Mesodermal cell (in vitro differentiated cells): ENCODE data around the gene WNT4.
A peak's percentile ranks its signal among the peaks of the same experiment; 100 is the strongest.
"Not testable (repeated sequence)": the region's sequence is repeated elsewhere in the genome, so short reads cannot be mapped to it uniquely, and the experiment has no call there.

Experiments used
- H3K27ac ChIP-seq: 2 replicates; pipeline ENCODE4 v1.7.0; 2013; ENCODE audit warnings: mild to moderate bottlenecking, low read depth, low read length, moderate library complexity; ENCODE audit not compliant: severe bottlenecking
- H3K36me3 ChIP-seq: 2 replicates; pipeline ENCODE4 v1.7.1; 2013; ENCODE audit warnings: mild to moderate bottlenecking, low read length, moderate library complexity; ENCODE audit not compliant: control insufficient read depth, insufficient read depth
- H3K4me1 ChIP-seq: one replicate; pipeline ENCODE4 v1.7.1; 2013; ENCODE audit warnings: mild to moderate bottlenecking, low read length; ENCODE audit not compliant: insufficient read depth, control insufficient read depth, poor library complexity, severe bottlenecking
- H3K4me3 ChIP-seq: 2 replicates; pipeline ENCODE4 v1.7.0; 2013; ENCODE audit warnings: low read length, control low read depth, mild to moderate bottlenecking; ENCODE audit not compliant: insufficient read depth, poor library complexity, severe bottlenecking; ENCODE audit errors: extremely low read depth
- H3K9me3 ChIP-seq: 2 replicates; pipeline ENCODE4 v1.7.1; 2013; ENCODE audit warnings: mild to moderate bottlenecking, low read length, moderate library complexity; ENCODE audit not compliant: control insufficient read depth
- WGBS, 2 experiments: methylation state at CpG; one replicate each; pipeline ENCODE4 v1.1.5; 2013; ENCODE audit warnings: missing lambda C conversion rate in 2 of 2; ENCODE audit not compliant: insufficient coverage in 2 of 2; 5-methylcytosine and 5-hydroxymethylcytosine counted together

The WNT4 gene

DNA sequence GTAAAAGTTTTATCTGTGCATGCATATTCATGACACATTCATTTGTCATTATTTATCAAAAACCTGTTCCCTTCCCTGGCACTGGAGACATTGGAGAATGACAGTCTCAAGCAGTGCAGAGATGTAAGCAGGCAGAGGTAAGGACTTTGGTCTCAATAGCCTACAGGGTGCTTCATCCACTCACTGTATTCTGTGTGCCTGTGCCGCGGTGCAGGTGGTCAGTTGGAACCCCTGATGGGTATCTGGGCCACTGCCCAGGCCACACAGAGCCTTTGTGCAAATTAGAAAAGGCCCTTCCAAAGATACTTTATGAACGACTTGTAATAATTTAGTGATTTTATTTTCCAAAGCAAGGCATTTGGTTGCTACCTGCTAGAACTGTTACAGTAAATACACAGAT is 46.4 kb downstream of the WNT4 start:
- peaks cover 88% of the 10 kb centered on the region for H3K36me3 ChIP-seq
- H3K4me3 ChIP-seq, result no peak overlapping the region
- peaks cover 18% of the 10 kb centered on the region for H3K4me1 ChIP-seq
- WGBS, 2 experiments, result 100% methylated on average over 2 of the region's 3 CpGs
- no peaks in the 10 kb centered on the region for H3K9me3 ChIP-seq
- H3K27ac ChIP-seq, result no peak overlapping the region

- H3K4me1 ChIP-seq, result peaks cover 20% of the 10 kb centered on the region
- peaks cover 88% of the 10 kb centered on the region for H3K36me3 ChIP-seq
- H3K9me3 ChIP-seq, result no peaks in the 10 kb centered on the region
- H3K27ac ChIP-seq, result no peak overlapping the region
- WGBS, 2 experiments, result 80 to 100% methylated on average over 1 to 2 of the region's 5 CpGs
- H3K4me3 ChIP-seq, result no peak overlapping the region
These were observed 46.9 kb downstream of the WNT4 start for GRCh38 chr1:22096036-22096435.

DNA sequence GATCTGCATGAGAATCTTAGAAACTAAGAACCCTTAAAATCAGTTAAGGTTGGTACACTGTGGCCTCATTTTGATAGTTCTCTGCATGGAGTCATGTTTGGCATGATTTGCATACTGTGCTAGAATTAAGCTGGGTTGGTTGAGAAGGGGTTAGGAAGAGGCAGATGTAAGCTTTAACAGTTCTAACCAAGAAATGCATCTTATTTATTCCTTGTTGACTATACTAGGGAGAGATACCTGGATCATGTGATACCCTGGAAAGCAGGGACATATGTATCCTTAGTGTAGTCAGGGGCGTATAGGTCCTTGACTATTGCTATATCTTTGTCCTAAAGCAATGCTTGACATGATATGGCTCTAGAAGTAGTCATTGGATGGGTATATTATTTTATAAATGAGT is 49.4 kb downstream of the WNT4 start:
- 80 to 100% methylated on average over 1 of the region's 1 CpG for WGBS, 2 experiments
- peaks cover 78% of the 10 kb centered on the region for H3K36me3 ChIP-seq
- H3K4me1 ChIP-seq, result peaks cover 42% of the 10 kb centered on the region
- no peak overlapping the region for H3K27ac ChIP-seq
- no peaks in the 10 kb centered on the region for H3K9me3 ChIP-seq
- H3K4me3 ChIP-seq, result no peak overlapping the region

GRCh38 chr1:22092026-22092768 is 50.7 kb downstream of the WNT4 start:
- Histone ChIP-seq H3K36me3 (peaks cover 78% of the 10 kb centered on the region), H3K4me1 (peaks cover 47% of the 10 kb centered on the region)
- not testable (repeated sequence) for H3K27ac ChIP-seq, H3K4me3 ChIP-seq, H3K9me3 ChIP-seq
- 43 to 71% methylated on average over 1 of the region's 3 CpGs for WGBS, 2 experiments

DNA sequence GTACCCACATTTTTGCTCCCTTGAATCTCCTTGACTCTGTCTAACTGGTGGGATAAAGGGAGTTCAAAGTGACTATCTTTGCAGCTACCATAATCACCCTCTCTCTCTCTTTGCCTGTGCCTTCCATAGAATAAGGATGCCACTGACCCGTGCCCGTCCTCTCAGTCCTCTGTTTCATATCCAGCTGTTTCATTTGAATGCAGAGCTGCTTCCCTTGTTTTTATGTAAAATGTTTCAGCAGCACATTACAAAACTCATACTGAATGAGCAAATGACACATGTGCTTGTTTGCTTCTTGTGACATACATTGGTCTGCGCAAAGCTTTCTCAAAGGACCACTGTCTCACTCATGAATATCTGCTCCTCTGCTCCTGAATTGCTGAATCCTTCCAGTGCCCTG is 52.0 kb downstream of the WNT4 start:
- Histone ChIP-seq H3K4me3 (no peak overlapping the region), H3K36me3 (peaks cover 78% of the 10 kb centered on the region), H3K27ac (no peak overlapping the region), H3K4me1 (peaks cover 47% of the 10 kb centered on the region), H3K9me3 (no peaks in the 10 kb centered on the region)
- WGBS, 2 experiments, result 65 to 70% methylated on average over 2 to 3 of the region's 3 CpGs

GRCh38 chr1:22089787-22090186 is 53.1 kb downstream of the WNT4 start:
- H3K36me3 ChIP-seq, result peaks cover 77% of the 10 kb centered on the region
- WGBS, 2 experiments, result 14% methylated on average over 1 of the region's 6 CpGs; no CpG with 5 or more reads in 1 of the 2 experiments
- H3K4me3 ChIP-seq, result no peak overlapping the region
- peak overlapping the region; percentile 50 for H3K27ac ChIP-seq
- peaks cover 43% of the 10 kb centered on the region for H3K4me1 ChIP-seq
- no peaks in the 10 kb centered on the region for H3K9me3 ChIP-seq

DNA sequence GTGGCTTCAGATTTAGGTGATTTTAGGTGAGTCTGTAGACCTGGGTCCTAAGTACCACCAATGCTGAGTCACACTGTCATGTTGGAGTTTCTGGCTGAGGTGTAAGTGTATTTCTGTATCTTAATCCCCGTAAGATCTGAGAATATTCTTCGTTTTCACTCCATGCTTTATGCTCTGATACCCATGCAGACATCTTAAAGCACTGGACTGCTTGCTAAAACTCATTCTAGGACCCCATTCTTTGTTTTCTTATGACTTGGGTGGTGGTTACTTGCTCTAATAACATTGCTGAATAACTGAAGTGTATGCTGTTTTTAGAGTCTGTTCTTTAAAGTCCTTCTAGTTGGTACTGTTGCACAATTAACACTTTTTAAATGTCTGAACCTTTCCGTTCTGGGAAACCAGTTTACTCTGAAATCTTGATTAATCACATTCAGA is 53.7 kb downstream of the WNT4 start:
- Histone ChIP-seq H3K4me3 (no peak overlapping the region), H3K9me3 (no peaks in the 10 kb centered on the region), H3K27ac (peak overlapping the region; percentile 50), H3K36me3 (peaks cover 76% of the 10 kb centered on the region), H3K4me1 (peaks cover 43% of the 10 kb centered on the region)
- 80 to 90% methylated on average over 2 of the region's 3 CpGs for WGBS, 2 experiments

DNA sequence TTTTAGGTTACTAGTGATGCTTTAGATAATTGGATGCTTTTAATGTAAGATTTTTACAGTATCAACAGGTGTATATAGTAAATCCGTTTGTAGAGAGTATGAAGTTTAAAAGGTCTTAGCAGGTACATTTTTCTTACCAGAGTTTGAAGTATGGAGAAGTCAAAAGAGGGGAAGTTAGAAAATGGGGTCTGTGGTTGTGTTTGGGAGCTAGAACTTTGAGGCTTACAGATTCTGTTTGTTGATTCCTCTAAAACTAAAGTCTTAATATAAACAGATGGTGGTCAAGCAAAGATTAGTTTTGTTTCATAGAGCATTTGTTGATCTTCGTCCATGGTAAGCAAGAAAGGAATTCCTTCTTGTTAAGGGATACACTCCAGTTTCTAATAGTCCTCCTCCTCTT is 54.6 kb downstream of the WNT4 start:
- WGBS, 2 experiments, result 69% methylated on average over 1 of the region's 2 CpGs; no CpG with 5 or more reads in 1 of the 2 experiments
- Histone ChIP-seq H3K9me3 (no peaks in the 10 kb centered on the region), H3K4me3 (no peak overlapping the region), H3K4me1 (peaks cover 42% of the 10 kb centered on the region), H3K27ac (no peak overlapping the region), H3K36me3 (peaks cover 76% of the 10 kb centered on the region)

DNA sequence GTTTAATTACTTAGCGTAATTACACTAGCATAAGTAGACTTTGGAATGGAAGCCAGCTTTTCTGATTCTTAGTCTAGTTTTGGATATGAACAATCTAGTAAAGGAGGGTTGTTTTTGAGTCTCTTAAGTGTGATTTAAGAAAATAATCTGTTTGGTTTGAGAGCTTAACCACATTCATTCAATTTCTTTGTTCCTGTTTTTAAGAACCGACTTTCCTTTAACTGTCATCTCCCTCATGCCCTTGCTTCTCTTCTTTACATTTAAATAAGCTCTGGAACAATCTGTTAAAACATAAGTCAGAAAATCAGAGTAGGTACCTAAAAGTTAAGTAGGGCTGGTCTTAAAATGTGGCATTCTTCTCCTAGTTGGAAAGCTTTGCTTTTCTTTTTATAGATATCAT is 62.7 kb downstream of the WNT4 start:
- WGBS, 2 experiments, result 100% methylated on average over 1 of the region's 2 CpGs; no CpG with 5 or more reads in 1 of the 2 experiments
- H3K9me3 ChIP-seq, result no peaks in the 10 kb centered on the region
- no peak overlapping the region for H3K4me3 ChIP-seq
- no peak overlapping the region for H3K27ac ChIP-seq
- peaks cover 79% of the 10 kb centered on the region for H3K36me3 ChIP-seq
- no peaks in the 10 kb centered on the region for H3K4me1 ChIP-seq

DNA sequence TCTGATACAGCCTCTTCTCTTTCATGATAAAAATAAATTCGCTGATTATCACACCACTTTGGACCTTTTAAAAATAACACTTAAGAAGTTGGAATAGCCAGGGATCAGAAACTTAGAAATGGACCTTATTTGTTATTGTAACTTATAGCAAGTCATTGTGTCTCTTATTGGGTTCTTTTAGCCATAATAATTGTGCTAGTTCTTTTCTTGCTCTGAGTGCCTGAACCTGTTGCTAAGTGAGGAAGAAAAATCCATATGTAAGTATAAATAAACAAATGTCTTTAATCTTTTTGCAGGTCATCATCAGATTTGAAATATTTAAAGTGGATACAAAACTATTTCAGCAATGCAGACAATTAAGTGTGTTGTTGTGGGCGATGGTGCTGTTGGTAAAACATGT is 64.8 kb downstream of the WNT4 start:
- no peak overlapping the region for H3K4me3 ChIP-seq
- H3K27ac ChIP-seq, result peak overlapping the region; percentile 1
- peaks cover 9% of the 10 kb centered on the region for H3K4me1 ChIP-seq
- H3K36me3 ChIP-seq, result peaks cover 77% of the 10 kb centered on the region
- WGBS, 2 experiments, result no CpG with 5 or more reads among the region's 2 CpGs
- no peaks in the 10 kb centered on the region for H3K9me3 ChIP-seq

- Histone ChIP-seq H3K4me1 (peaks cover 9% of the 10 kb centered on the region), H3K4me3 (no peak overlapping the region), H3K36me3 (peaks cover 74% of the 10 kb centered on the region), H3K27ac (peak overlapping the region; percentile 1), H3K9me3 (no peaks in the 10 kb centered on the region)
- WGBS, 2 experiments, result 98 to 100% methylated on average over 4 to 5 of the region's 5 CpGs
These were observed 65.2 kb downstream of the WNT4 start for GRCh38 chr1:22077728-22078127.
